ENCODE results near the gene TPPP.
"Not testable (repeated sequence)": the region's sequence is repeated elsewhere in the genome, so short reads cannot be mapped to it uniquely, and the experiment has no call there.

The TPPP gene

DNA sequence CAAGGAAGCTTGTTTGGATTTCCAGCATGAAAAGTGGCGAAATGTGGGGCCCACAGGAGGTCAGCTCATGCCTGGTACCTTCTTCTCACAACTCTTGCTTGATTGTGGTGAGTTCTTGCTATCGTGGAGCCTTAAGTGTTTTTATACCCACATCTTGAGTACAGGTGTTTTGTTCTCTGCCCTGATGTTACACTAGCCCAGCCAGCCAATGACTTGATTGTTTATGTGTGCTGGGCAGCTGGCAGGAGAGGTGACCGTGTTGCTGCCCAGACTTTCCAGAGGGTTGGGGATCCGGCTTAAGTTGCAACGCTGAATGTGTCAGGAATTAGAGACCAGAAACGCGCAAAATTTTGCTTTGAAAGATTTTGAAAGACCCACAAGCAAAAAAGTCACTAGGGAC lies 24.0 kb upstream of the TPPP start:
- Histone ChIP-seq H3K27ac (ENCODE audit: poor library complexity, severe bottlenecking) (no peak overlapping the region), H3K9me3 (ENCODE audit: severe bottlenecking) (no peaks in the 10 kb centered on the region), H3K27me3 (ENCODE audit: insufficient read depth, poor library complexity, severe bottlenecking) (peaks cover 3% of the 10 kb centered on the region), H3K36me3 (ENCODE audit: low read depth) (no peaks in the 10 kb centered on the region), H3K4me3 (ENCODE audit: severe bottlenecking) (no peak overlapping the region), H3K4me1 (ENCODE audit: insufficient read depth, poor library complexity, severe bottlenecking) (no peaks in the 10 kb centered on the region)
- TF ChIP-seq, protein P1, sequence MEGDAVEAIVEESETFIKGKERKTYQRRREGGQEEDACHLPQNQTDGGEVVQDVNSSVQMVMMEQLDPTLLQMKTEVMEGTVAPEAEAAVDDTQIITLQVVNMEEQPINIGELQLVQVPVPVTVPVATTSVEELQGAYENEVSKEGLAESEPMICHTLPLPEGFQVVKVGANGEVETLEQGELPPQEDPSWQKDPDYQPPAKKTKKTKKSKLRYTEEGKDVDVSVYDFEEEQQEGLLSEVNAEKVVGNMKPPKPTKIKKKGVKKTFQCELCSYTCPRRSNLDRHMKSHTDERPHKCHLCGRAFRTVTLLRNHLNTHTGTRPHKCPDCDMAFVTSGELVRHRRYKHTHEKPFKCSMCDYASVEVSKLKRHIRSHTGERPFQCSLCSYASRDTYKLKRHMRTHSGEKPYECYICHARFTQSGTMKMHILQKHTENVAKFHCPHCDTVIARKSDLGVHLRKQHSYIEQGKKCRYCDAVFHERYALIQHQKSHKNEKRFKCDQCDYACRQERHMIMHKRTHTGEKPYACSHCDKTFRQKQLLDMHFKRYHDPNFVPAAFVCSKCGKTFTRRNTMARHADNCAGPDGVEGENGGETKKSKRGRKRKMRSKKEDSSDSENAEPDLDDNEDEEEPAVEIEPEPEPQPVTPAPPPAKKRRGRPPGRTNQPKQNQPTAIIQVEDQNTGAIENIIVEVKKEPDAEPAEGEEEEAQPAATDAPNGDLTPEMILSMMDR (IDR thresholded peaks at IDR 0.05; ENCODE audit: poor library complexity, severe bottlenecking): no peak
- DNase-seq (ENCODE audit: low spot score) (no peak), ATAC-seq (ENCODE audit: low read depth) (no peak)

- H3K9me3 ChIP-seq (ENCODE audit: severe bottlenecking); H3K27me3 ChIP-seq (ENCODE audit: insufficient read depth, poor library complexity, severe bottlenecking); H3K4me3 ChIP-seq (ENCODE audit: severe bottlenecking); H3K27ac ChIP-seq (ENCODE audit: poor library complexity, severe bottlenecking); H3K4me1 ChIP-seq (ENCODE audit: insufficient read depth, poor library complexity, severe bottlenecking); H3K36me3 ChIP-seq (ENCODE audit: low read depth); DNase-seq (ENCODE audit: low spot score): not testable (repeated sequence)
- ATAC-seq (ENCODE audit: low read depth): peak; percentile 10; the same call in 1 of the 3 replicates
Measured at GRCh38 chr5:716740-717139, 23.6 kb upstream of the TPPP start.

GRCh38 chr5:715636-716035 lies 22.5 kb upstream of the TPPP start:
- not testable (repeated sequence) for H3K4me1 ChIP-seq (ENCODE audit: insufficient read depth, poor library complexity, severe bottlenecking); H3K9me3 ChIP-seq (ENCODE audit: severe bottlenecking); H3K36me3 ChIP-seq (ENCODE audit: low read depth); ATAC-seq (ENCODE audit: low read depth); H3K27me3 ChIP-seq (ENCODE audit: insufficient read depth, poor library complexity, severe bottlenecking); H3K4me3 ChIP-seq (ENCODE audit: severe bottlenecking); DNase-seq (ENCODE audit: low spot score); H3K27ac ChIP-seq (ENCODE audit: poor library complexity, severe bottlenecking)

- H3K9me3 ChIP-seq (ENCODE audit: severe bottlenecking); H3K27ac ChIP-seq (ENCODE audit: poor library complexity, severe bottlenecking); H3K4me1 ChIP-seq (ENCODE audit: insufficient read depth, poor library complexity, severe bottlenecking); H3K4me3 ChIP-seq (ENCODE audit: severe bottlenecking); H3K36me3 ChIP-seq (ENCODE audit: low read depth); DNase-seq (ENCODE audit: low spot score); H3K27me3 ChIP-seq (ENCODE audit: insufficient read depth, poor library complexity, severe bottlenecking); ATAC-seq (ENCODE audit: low read depth): not testable (repeated sequence)
Measured at GRCh38 chr5:714215-715118, 21.3 kb upstream of the TPPP start.

DNA sequence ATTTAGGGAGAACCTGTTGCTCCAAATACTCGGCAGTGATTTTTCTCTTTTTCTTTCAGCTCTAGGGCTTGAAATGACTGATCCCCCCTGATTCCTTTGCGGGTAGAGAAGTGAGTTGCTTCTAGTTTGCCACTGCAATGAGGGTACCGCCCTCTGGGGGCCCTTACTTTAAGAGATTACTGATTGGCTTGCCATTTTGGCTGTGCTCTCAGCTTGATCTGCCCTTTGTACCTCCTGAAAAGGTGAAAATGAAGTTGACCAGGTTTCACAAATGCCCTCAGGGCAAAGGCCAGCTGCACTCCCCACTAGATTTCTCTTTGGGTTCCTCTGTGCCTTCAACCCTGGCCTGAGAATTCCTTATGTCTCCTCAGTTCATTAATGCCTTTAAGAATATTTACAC lies 20.5 kb upstream of the TPPP start:
- H3K27me3 ChIP-seq (ENCODE audit: insufficient read depth, poor library complexity, severe bottlenecking); H3K36me3 ChIP-seq (ENCODE audit: low read depth); H3K9me3 ChIP-seq (ENCODE audit: severe bottlenecking); H3K4me3 ChIP-seq (ENCODE audit: severe bottlenecking); H3K27ac ChIP-seq (ENCODE audit: poor library complexity, severe bottlenecking); H3K4me1 ChIP-seq (ENCODE audit: insufficient read depth, poor library complexity, severe bottlenecking); DNase-seq (ENCODE audit: low spot score); ATAC-seq (ENCODE audit: low read depth): not testable (repeated sequence)

- H3K27ac ChIP-seq (ENCODE audit: poor library complexity, severe bottlenecking); H3K4me3 ChIP-seq (ENCODE audit: severe bottlenecking); H3K9me3 ChIP-seq (ENCODE audit: severe bottlenecking); ATAC-seq (ENCODE audit: low read depth); H3K36me3 ChIP-seq (ENCODE audit: low read depth); DNase-seq (ENCODE audit: low spot score); H3K4me1 ChIP-seq (ENCODE audit: insufficient read depth, poor library complexity, severe bottlenecking): not testable (repeated sequence)
- peaks cover 11% of the 10 kb centered on the region for H3K27me3 ChIP-seq (ENCODE audit: insufficient read depth, poor library complexity, severe bottlenecking)
Measured at GRCh38 chr5:708848-709517, 15.8 kb upstream of the TPPP start.

GRCh38 chr5:708374-708773 lies 15.2 kb upstream of the TPPP start:
- not testable (repeated sequence) for H3K27ac ChIP-seq (ENCODE audit: poor library complexity, severe bottlenecking); H3K36me3 ChIP-seq (ENCODE audit: low read depth); ATAC-seq (ENCODE audit: low read depth); H3K9me3 ChIP-seq (ENCODE audit: severe bottlenecking); H3K4me1 ChIP-seq (ENCODE audit: insufficient read depth, poor library complexity, severe bottlenecking); H3K4me3 ChIP-seq (ENCODE audit: severe bottlenecking); DNase-seq (ENCODE audit: low spot score)
- H3K27me3 ChIP-seq (ENCODE audit: insufficient read depth, poor library complexity, severe bottlenecking): peaks cover 12% of the 10 kb centered on the region

DNA sequence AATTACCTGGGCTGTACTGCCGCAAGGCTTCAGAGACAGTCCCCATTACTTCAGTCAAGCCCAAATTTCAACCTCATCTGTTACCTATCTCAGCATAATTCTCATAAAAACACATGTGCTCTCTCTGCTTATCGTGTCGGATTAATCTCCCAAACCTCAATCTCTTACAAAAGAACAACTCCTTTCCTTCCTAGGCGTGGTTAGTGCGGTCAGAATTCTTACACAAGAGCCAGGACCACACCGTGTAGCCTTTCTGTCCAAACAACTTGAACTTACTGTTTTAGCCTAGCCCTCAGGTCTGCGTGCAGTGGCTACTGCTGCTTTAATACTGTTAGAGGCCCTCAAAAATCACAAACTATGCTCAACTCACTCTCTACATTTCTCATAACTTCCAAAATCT lies 13.0 kb upstream of the TPPP start:
- H3K4me1 ChIP-seq (ENCODE audit: insufficient read depth, poor library complexity, severe bottlenecking); H3K27ac ChIP-seq (ENCODE audit: poor library complexity, severe bottlenecking); H3K36me3 ChIP-seq (ENCODE audit: low read depth); DNase-seq (ENCODE audit: low spot score); ATAC-seq (ENCODE audit: low read depth); H3K9me3 ChIP-seq (ENCODE audit: severe bottlenecking); H3K4me3 ChIP-seq (ENCODE audit: severe bottlenecking): not testable (repeated sequence)
- H3K27me3 ChIP-seq (ENCODE audit: insufficient read depth, poor library complexity, severe bottlenecking): peaks cover 13% of the 10 kb centered on the region

GRCh38 chr5:696753-697702 lies 3.9 kb upstream of the TPPP start:
- H3K27me3 ChIP-seq (ENCODE audit: insufficient read depth, poor library complexity, severe bottlenecking); H3K36me3 ChIP-seq (ENCODE audit: low read depth); H3K4me1 ChIP-seq (ENCODE audit: insufficient read depth, poor library complexity, severe bottlenecking); H3K27ac ChIP-seq (ENCODE audit: poor library complexity, severe bottlenecking); H3K4me3 ChIP-seq (ENCODE audit: severe bottlenecking); H3K9me3 ChIP-seq (ENCODE audit: severe bottlenecking); DNase-seq (ENCODE audit: low spot score); ATAC-seq (ENCODE audit: low read depth): not testable (repeated sequence)

- DNase-seq (ENCODE audit: low spot score); H3K4me1 ChIP-seq (ENCODE audit: insufficient read depth, poor library complexity, severe bottlenecking); H3K27me3 ChIP-seq (ENCODE audit: insufficient read depth, poor library complexity, severe bottlenecking); ATAC-seq (ENCODE audit: low read depth); H3K36me3 ChIP-seq (ENCODE audit: low read depth); H3K9me3 ChIP-seq (ENCODE audit: severe bottlenecking); H3K27ac ChIP-seq (ENCODE audit: poor library complexity, severe bottlenecking); H3K4me3 ChIP-seq (ENCODE audit: severe bottlenecking): not testable (repeated sequence)
Measured at GRCh38 chr5:696191-696590, 3.0 kb upstream of the TPPP start.
